ENCODE measurements around the gene RGS12. TPM values are rescaled to one million over a fixed set of nuclear protein-coding genes. Genes with fewer than 3 reads are reported as not detected.

The RGS12 gene
- total RNA-seq, 1 donor from 2014 or later, result 33.7 TPM

DNA sequence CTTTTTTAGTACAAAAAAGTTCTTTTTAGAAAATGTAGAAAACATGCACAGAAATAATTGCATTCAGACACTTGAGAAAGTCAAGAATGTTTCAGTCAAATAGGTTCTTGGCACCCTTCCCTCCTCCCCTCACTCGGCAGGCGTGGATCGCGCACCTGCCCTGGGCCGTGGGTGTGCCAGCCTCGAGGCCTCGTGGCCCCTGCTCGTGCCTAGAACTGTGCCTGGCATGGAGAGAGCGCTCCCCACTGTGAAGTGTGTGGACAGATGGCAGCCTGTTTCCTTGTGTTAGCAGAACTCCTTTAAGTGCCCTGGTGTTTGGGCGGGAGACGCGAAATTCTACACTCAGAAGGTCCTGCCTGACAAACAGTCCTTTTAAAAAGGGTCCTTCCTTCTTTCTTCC, 14.7 kb downstream of the RGS12 start:
- no peak for DNase-seq (ENCODE audit: low read depth in 2 of 2)

DNA sequence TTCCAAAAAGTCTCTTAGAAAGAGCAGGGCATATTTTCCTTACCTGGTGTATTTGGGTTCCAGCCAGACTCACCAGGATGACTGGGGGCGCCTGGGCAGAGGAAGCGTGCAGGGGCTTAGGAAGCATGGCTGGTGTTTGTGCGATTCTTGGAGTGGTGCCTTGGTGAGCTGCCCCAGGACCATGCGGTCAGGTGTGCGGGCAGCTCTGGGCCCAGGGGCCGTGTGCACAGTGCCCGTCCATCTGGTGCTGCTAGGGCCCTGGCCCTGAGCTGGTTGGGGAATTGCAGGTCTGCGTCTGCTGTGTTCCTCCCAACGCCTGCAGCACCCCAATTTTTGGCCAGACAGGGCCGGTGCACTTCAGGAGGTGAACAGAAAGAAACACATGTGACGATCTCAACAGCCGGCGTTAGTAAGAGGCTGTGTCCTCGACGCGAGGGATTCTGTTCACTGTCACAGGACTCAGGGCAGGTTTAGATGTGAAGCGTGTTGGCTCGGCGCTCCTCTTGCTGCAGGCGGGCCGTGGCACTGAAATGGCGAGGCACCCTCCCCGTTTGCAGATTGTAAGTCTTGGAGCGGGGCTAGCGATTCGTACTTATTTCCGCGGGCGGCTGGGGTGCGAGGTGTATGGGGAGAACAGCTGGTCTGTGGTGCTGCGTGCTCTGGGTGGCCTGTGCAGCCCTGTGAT, 15.2 kb downstream of the RGS12 start:
- no peak for DNase-seq (ENCODE audit: low read depth in 2 of 2)

DNA sequence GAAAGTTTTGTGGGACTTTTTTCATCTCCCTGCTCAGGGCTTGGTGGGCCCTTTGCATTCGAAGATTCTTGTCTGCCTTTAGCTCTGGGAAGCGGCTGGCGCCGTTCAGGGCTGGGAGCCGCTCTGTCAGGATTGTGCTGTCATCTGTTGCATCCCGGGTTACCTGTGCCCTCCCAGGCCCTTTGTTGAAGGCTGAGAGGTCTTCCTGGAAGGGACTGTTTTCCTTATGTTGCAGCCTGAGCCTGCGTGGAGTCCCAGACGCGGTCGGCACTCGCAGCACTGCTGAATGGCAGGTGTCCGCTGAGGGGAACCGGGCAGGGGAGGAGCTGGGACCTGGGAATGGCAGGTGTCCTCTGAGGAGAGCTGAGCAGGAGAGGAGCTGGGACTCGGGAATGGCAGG, 15.9 kb downstream of the RGS12 start:
- DNase-seq (ENCODE audit: low read depth in 2 of 2), result no peak

DNA sequence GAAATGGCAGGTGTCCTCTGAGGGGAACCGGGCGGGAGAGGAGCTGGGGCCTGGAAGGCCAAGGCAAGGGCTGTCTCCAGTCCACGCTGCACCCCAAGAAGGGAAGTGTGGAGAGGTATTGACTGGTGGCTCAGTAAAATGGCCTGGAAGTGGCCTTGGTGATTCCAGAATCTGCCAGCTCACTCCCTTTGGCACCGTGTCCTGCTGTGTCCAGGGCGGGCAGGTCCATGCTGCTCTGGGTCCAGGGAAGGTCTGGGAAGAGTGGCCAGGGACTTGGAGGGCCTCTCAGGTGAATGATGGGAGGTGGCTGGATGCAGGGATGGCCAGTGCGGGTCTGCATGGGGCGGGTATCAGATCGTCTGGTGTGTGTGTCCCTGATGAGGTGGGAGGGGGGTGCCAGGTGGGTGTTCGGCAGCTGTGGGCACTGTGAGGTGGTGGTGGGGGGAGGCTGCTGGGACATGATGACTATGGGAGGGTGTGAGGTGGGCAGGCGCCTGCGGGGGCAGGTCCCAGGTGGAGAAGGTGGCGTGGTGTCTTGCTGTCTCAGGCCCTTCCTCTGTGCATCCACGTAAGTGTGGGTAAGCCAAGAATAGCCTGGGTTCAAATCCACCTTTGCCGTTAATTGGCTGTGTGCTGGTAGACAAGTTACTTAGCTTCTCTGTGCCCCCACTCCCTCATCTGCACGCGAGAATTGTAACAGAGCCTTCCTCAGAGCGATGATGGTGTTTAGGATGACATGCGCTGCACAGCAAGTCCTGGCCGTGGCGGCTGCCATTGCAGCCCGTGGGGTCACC, 17.7 kb downstream of the RGS12 start:
- no peak for DNase-seq (ENCODE audit: low read depth in 2 of 2)

DNA sequence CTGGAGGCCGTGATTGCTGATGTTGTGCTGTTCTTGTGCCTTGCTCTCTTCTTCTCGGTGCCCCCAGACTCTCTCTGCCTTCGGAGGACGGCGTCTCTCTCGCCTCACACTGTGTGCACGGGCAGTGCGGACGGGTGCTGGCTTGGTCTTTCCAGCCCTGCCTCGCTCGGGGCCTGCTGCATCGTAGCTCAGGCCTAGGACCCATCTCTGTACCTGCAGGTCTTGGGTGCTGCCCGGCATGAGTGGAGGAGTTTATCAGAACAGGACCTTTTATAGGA, 18.2 kb downstream of the RGS12 start:
- no peak for DNase-seq (ENCODE audit: low read depth in 2 of 2)

DNA sequence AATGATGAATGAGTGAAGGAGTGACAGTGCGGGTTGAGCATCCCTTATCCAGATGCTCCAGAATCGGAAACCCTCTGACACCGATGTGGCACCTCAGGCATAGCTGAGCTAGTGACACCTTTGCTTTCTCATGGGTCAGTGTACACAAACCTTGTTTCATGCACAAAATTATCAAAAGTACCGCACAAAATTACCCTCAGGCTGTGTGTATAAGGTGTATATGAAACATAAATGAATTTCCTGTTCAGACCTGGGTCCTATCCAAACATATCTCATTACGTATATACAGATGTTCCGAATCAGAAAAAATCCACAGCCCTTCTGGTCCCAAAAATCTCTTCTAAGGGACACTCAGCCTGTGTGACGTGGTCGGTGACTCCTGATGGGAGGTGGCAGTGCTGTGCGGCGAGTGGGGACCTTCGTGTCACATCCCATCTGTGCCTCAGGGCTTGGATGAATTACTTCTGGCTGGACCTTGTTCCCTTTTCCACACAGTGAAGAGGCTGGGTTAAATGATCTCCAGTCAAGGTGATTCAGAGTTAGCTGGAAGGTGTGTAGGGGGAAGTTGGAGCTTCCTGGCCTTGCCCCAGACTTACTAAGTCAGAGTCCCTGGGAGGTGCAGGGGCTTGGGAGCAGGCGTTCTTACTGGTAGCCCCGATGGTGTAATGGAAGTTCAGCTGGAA, 18.8 kb downstream of the RGS12 start:
- DNase-seq (ENCODE audit: low read depth in 2 of 2), result no peak

DNA sequence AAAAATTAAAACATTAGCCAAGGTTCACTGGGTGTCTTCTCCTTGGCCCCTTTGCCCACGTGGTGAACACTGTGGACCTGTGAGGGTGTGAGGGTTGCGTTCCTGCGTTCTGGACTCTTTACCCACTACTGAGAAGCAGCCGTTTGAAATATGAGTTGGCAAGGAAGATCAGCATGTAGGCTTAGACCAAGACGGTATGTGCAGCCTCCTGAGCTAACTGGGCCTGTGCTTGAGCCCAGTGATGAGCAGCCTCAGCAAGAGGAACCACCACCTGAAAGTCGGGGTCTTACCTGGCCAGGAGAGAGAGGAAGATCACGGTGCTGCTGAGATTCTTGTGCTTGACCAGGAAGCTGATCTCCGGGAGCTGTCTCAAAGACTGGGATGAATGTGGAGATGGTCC, 19.5 kb downstream of the RGS12 start:
- no peak for DNase-seq (ENCODE audit: low read depth in 2 of 2)

DNA sequence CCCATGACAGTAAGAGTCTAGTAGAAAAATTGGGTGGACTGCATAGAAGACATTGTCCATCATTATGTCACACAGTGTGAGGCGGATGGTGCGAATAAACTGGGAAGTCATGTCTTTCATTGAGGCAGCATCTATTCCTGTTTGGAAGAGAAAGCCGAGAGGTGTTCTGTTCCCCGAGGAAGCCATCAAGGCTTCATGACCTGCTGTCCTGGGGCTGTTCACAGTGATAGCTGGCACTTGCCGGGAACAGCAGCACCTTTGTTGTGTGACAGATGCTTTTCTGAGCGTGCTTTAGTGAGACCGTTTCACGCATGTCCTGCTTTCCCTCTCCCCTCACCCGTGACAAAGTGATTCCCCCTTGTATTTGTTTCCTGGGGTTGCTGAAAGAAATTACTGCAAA, 20.3 kb downstream of the RGS12 start:
- DNase-seq (ENCODE audit: low read depth in 2 of 2), result no peak

DNA sequence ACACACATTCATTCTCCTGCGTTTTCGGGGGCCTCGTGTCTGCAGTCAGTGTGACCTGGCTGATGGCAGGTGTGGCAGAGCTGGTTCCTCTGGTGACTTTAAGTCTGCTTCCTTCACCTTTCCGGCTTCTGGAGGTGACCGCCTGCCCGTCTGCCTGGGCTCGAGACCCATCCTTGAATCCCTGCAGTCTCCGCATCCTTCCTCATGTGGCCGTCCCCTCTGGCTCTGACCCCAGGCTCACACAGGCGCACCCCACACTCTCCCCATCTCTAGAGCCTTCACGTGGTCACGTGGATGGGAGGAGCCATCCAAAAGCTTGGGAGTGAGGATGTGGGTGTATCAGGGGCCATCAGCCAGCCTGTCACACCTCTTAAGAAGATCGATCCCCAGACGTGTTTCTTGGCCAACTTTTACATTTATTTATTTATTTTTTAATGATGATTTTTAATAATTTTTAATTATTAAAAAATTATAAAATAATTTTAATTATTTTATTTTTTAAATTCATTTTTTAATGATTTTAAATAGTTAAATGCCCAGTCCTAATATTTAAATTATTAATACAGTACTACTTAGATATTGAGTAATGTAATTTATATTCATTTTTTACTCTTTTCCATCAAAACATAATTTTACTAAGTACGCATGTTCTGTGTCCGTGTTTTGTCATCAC, 20.9 kb downstream of the RGS12 start:
- no peak for DNase-seq (ENCODE audit: low read depth in 2 of 2)

DNA sequence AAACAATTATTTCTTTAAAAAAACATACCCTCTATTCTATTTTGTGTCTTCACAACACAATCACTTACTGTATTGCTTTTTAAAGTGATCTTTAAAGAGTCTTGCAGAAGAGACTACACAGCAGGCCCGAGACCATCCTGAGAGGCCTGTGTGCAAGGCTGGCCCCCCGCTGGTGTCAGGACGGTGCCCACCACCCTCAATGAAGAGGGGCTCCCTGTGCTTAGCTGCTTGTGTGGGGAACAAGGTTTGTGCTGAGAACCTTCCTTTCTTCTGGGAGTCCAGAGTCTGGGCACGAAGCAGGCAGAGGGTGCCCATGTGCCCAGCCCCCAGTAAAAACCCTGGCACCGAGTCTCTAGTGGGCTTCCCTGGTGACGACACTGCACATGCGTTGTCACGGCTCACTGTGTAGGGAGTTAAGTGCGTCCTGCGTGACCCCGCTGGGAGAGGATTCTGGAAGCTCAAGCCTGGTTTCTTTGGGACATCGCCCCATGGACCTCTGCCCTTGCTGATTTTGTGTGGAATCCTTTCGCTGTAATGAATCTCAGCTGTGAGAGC, 22.0 kb downstream of the RGS12 start:
- no peak for DNase-seq (ENCODE audit: low read depth in 2 of 2)

DNA sequence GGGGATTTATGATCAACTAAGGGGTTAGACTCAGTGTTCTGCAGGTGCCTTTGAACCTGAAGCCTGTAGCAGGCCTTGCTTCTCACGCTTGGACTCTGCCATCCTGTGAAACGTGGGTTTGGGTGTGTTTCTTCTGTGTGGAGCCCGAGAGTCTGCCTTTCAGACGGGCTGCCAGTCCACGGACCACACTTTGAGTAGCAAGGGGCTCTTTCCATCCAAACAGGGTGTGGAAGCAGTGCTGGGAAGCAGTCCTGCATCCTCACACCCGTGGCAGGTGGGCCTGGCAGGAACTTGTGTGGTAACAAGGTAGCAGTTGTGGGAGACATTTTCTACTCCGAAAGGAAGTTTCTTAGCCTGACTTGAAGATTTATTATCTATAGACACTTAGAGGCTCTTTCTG, 22.7 kb downstream of the RGS12 start:
- no peak for DNase-seq (ENCODE audit: low read depth in 2 of 2)

DNA sequence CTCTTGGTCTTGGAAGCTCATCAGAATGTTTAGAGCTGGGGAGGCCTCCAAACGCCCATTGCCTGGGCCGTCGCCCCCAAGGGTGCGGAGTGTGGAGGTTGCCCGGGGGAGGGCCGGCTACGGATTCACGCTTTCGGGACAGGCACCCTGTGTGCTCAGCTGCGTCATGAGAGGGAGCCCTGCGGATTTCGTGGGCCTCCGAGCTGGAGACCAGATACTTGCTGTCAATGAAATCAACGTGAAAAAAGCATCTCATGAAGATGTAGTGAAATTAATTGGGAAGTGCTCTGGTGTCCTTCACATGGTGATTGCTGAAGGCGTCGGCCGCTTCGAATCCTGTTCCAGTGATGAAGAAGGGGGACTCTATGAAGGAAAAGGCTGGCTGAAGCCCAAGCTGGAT, 23.3 kb downstream of the RGS12 start:
- DNase-seq (ENCODE audit: low read depth in 2 of 2), result no peak

DNA sequence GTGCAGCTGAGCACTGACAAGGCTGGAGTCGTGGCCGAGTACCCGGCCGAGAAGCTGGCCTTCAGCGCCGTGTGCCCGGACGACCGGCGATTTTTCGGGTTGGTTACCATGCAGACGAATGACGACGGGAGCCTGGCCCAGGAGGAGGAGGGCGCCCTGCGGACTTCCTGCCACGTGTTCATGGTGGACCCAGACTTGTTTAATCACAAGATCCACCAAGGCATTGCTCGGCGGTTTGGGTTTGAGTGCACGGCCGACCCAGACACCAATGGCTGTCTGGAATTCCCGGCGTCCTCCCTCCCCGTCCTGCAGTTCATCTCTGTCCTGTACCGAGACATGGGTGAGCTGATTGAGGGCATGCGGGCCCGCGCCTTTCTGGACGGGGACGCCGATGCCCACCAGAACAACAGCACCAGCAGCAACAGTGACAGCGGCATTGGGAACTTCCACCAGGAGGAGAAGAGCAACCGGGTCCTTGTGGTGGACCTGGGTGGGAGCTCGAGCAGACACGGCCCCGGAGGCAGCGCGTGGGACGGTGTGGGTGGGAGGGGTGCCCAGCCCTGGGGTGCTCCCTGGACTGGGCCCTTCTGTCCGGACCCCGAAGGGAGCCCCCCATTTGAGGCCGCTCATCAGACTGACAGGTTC, 24.3 kb downstream of the RGS12 start:
- DNase-seq (ENCODE audit: low read depth in 2 of 2), result no peak

DNA sequence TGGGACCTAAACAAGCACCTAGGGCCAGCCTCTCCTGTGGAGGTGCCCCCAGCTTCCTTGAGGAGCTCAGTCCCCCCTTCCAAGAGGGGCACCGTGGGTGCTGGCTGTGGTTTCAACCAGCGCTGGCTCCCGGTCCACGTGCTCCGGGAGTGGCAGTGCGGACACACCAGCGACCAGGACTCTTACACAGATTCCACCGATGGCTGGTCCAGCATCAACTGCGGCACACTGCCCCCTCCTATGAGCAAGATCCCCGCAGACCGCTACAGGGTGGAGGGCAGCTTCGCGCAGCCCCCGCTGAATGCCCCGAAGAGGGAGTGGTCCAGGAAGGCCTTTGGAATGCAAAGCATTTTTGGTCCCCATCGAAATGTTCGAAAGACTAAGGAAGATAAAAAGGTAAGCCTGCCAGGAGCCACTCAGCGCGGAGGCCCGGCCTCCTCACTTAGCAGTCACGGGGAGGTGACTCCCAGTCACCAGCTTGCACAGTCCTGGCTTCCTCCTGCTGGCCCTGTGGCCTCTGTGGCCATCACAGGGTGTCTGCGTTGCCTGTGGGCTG, 24.9 kb downstream of the RGS12 start:
- DNase-seq (ENCODE audit: low read depth in 2 of 2), result no peak

DNA sequence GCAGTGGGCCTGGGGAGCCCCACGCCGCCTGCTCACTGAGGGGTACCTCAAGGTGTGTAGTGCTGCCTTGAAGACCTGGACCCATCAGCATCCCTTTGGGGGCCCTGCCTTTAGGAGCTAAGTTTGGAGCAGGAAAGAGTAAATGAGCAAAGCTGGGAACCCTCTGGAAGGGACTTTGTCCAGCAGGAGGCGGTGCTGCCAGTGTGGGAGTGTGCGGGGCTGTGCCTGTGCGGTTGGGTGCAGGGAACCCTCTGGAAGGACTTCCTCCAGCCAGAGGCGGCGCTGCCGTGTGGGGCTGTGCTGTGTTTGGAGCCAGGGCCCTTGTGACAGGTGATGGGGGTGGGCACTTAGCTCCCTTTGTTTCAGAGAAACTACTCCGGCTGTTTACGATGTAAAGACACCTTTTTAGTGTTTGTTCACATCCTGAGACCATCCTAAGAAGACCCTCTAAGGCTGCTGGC, 25.8 kb downstream of the RGS12 start:
- DNase-seq (ENCODE audit: low read depth in 2 of 2), result no peak

DNA sequence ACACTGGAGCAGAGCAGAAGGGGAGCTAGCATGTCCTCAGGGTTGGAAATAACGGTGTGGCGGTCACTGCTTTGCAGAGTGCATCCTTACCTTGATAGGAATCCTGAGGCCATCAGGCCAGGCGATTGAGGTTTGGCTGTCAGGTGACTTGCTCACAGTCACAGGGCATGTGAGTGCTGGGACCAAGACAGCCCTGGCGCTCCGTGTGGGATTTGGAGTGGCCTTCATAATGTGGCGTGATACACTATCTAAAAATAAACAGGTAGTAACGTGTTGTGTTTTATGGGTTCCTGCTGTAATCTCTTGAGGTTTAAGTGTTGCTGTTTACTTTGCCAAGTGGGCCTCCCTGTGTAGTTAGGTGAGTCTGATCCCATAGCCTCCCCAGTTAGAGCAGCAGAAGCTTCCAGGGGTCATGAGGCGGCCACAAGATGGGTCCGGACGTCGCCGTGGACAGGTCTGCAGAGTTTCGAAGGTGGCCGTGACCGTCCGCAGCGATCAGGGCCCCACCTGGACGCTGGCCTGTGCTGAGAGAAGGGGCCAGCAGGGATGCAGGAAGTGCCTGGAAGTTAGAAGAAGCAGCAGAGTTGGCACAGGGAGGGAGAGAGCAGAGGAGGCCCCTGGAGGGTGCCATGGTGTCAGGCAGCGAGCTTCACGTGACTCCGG, 27.7 kb downstream of the RGS12 start:
- no peak for DNase-seq (ENCODE audit: low read depth in 2 of 2)

DNA sequence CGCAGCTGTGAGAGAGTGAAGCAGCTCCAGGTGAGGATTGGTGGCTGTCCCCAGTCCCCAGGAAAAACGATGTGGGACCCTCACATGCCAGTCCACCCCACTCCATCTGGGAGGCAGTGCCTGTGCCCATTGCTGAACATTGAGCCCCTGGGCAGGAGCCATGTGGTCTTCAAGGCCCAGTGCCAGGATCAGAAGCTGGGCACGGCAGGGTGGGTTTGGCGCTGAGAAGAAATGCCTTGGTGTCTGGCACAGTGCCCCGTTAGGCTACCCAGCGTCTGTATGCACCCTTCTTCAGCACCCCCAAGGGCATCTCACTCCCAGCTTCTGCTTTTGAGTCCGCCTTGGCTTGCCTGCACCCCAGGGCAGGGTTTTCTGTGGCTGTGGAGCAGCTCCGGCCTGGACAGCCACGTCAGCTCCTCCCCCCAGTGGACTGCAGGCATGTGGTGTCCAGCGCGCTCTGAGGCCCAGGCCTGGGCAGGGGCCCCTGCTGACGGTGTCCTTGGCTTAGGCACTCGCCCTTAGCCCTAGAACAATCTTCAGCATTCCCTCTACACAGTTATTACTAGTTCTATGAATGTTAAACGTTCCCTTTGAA, 28.6 kb downstream of the RGS12 start:
- no peak for DNase-seq (ENCODE audit: low read depth in 2 of 2)

DNA sequence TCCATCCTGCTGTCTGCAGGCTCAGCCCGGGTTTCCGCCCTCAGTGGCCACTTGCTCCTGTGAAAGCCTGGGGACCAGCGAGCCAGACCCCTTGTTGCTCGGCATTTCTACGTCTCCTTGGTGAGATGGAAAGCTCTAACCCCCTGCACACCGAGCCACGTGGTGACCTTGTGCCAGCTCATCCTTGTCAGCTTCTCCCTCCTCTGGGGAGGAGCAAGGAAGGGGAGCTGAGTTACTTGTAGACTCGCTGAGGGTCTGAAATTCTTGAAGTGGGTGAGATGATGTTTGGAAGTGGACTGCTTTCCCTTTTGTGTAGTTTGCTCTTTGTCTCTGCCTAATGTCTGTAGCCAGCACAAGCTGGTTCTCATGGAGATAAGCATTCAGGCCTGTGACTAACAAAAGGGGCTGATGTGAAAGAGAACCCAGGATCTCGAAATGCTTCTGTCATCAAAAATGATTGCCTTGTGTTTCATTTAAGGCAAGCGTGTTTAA, 29.3 kb downstream of the RGS12 start:
- DNase-seq (ENCODE audit: low read depth in 2 of 2), result no peak

DNA sequence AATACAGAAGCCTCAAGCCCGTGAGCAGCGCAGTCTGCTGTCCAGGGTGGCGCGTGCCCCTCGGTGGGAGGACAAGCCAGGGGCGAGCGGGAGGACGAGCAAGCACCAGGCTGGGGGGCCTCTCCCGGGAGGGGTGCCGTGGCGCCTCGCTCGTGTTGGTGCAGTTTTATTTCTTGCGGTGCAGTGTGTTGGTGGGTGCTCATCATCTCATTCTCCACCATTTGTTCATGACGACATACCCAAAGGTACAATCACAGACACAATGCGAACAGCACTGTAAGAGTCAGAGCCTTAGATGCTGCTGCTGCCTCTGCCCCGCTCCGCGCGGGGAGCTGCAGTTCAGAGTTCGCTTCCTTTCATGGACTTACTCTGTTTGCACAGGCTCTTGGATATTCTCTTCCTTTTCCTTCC, 30.3 kb downstream of the RGS12 start:
- DNase-seq (ENCODE audit: low read depth in 2 of 2), result peak in 1 of 2 donors; percentile 49
